SHP77 (cell line): ENCODE results near the gene PRKCA.

Experiments used
- DNase-seq, 2 experiments: peaks; one replicate each; lab custom pipeline; 2025; lab: John Stamatoyannopoulos, UW

PRKCA gene

GRCh38 chr17:66747578-66748275 lies 445.3 kb downstream of the PRKCA start:
- no peak for DNase-seq

GRCh38 chr17:66748578-66748977 lies 446.2 kb downstream of the PRKCA start:
- DNase-seq: no peak

- no peak for DNase-seq
These were observed 446.9 kb downstream of the PRKCA start for GRCh38 chr17:66749217-66749832.

- DNase-seq: no peak
These were observed 447.7 kb downstream of the PRKCA start for GRCh38 chr17:66750116-66750515.

- no peak for DNase-seq
These were observed 448.5 kb downstream of the PRKCA start for GRCh38 chr17:66750781-66751543.

- no peak for DNase-seq
These were observed 449.4 kb downstream of the PRKCA start for GRCh38 chr17:66751771-66752170.

GRCh38 chr17:66752411-66752810 lies 450.0 kb downstream of the PRKCA start:
- DNase-seq: no peak

- no peak for DNase-seq
These were observed 450.9 kb downstream of the PRKCA start for GRCh38 chr17:66753126-66753920.

GRCh38 chr17:66755101-66755943 lies 452.9 kb downstream of the PRKCA start:
- peak; percentile 20 to 46 for DNase-seq

- DNase-seq: no peak
These were observed 453.5 kb downstream of the PRKCA start for GRCh38 chr17:66755944-66756290.

GRCh38 chr17:66760324-66760723 lies 457.9 kb downstream of the PRKCA start:
- DNase-seq: no peak

- DNase-seq: no peak
These were observed 459.9 kb downstream of the PRKCA start for GRCh38 chr17:66762276-66762675.

GRCh38 chr17:66763056-66763455 lies 460.6 kb downstream of the PRKCA start:
- DNase-seq: no peak

GRCh38 chr17:66764506-66764905 lies 462.1 kb downstream of the PRKCA start:
- DNase-seq: peak; percentile 34 to 39

- peak in 1 of 2 experiments; percentile 6 for DNase-seq
These were observed 464.9 kb downstream of the PRKCA start for GRCh38 chr17:66767154-66767933.

- DNase-seq: no peak
These were observed 467.5 kb downstream of the PRKCA start for GRCh38 chr17:66769911-66770310.

- no peak for DNase-seq
These were observed 469.9 kb downstream of the PRKCA start for GRCh38 chr17:66772148-66772812.

- no peak for DNase-seq
These were observed 472.9 kb downstream of the PRKCA start for GRCh38 chr17:66775271-66775670.

GRCh38 chr17:66775881-66776400 lies 473.5 kb downstream of the PRKCA start:
- DNase-seq: no peak
